GM21717 (cell line): ENCODE measurements around the gene PPP1R16B.
"Not testable (repeated sequence)": the region's sequence is repeated elsewhere in the genome, so short reads cannot be mapped to it uniquely, and the experiment has no call there.

Source experiments
- ATAC-seq: cut with Tn5 transposase; IDR thresholded peaks from one replicate; pipeline ENCODE4 v1.9.1; 2021; ENCODE audit warnings: mild to moderate bottlenecking, moderate library complexity; ENCODE audit not compliant: unreplicated experiment

Gene PPP1R16B

DNA sequence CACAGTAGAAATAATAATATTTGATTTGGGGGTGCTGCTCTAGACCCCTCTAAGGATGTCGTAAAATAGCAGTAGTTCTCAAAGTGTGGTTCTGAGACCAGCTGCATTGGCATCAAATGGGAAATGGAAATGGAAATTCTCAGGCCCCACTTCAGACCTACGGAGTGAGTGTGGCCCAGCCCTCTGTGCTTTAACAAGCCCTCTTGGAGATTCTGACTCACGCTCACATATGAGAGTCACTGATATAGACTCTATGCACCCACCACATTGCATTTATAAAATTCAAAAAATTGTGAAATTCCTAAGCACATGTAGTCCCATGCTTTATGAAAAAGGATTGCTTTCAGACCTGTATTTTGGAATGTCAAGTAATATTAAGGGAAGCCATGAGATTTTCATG, 14.2 kb upstream of the PPP1R16B start:
- no peak for ATAC-seq

DNA sequence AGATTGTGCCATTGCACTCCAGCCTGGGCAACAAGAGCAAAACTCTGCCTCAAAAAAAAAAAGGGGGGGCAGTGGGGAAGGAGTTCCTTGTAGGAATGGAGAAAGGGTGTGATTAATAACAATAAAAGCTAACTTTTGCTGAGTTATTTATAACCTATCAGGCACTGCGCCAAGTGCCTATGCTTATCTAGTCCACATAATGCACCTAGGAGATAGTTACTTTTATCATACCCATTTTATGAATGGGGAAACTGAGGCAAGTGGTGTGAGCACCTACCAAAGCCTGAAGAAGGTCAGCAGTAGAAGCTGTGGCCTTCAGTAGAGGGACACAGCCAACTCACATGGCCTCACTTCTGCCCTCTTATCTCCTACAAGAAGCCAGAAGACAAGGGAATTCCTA, 13.6 kb upstream of the PPP1R16B start:
- ATAC-seq = no peak

DNA sequence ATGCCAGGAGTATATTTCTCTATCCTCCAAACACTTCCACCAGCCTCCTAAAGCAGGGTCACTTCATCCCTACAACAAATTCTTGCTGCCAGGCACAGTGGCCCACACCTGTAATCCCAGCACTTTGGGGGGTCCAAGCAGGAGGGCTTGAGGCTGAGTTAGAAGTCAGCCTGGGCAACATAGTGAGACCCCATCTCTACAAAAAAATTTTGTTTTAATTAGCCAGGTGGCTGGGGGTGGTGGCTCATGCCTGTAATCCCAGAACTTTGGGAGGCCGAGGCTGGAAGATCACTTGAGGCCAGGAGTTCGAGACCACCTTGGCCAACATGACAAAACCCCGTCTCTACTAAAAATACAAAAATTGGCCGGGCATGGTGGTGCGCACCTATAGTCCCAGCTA, 11.4 kb upstream of the PPP1R16B start:
- not testable (repeated sequence) for ATAC-seq

DNA sequence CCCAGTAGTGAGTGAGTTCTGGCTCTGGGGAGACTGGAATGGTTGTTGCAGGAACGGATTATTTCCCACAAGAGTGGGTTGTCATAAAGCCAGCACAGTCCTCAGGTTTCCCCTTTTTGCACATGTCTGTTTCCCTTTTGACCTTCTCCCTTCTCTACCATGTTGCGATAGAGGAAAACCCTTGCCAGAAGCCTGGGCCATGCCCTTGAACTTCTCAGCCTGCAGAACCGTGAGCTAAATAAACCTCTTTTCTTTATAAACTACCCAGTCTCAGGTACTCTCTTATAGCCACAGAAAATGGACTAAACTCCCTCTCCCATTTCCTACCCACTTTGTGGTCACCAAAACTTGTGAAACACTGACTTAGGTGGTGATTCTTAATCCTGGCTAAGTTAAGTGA, 7.2 kb upstream of the PPP1R16B start:
- ATAC-seq = no peak

DNA sequence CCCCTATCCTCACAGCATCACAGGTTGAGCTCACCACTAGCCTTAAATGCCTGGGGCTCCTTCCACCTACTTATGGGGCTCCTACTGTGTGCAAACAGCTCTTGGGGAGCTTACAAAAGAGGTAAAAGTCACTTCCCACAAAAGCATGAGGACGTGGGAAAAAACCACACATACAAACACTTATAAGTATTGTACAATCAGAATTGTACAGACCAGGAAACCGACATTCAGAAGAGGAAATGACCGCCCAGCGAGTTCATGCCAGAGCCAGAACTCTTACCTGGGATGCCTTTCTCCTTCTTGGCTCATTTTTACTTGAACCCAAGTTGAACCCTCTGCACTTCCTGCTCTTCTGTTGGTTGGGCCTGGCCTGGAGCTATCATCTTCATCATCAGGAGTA, 6.3 kb upstream of the PPP1R16B start:
- ATAC-seq = no peak

DNA sequence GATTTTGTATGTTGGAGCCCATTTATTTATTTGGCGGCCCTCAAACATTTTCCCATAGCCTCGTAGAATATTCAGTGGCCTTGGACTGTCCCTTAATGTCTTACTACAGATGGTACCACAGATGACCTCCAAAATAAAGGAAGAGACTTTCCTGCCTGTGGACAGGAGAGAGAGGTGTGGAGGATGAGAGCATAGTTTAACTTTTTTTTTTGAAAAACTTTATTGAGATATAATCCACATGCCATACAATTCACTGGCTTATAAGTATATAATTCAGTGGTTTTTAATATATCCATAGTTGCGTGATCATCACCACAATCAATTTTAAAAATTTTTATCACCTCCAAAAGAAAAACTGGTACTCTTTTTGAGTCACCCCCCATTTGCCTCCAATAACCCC, 4.6 kb upstream of the PPP1R16B start:
- ATAC-seq = no peak

DNA sequence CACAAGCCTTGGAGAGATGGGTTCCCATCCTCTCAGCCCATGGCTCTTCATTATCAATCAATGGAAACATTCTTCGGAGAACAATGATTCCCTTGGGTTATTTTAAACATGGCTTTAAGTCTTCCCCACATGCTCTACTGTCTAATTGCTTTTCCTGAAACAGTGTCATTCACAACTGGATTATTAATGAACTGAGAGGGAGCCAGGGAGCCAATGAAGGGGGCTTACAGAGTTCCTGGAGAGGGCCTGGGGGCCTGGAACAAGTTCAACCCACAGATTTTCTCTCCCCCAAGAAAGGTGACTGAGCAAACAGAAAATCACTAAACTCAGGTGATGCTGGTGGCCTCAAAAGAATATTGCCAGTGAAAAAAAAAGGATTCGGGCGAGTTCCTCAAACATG, 1.3 kb upstream of the PPP1R16B start:
- ATAC-seq = no peak

DNA sequence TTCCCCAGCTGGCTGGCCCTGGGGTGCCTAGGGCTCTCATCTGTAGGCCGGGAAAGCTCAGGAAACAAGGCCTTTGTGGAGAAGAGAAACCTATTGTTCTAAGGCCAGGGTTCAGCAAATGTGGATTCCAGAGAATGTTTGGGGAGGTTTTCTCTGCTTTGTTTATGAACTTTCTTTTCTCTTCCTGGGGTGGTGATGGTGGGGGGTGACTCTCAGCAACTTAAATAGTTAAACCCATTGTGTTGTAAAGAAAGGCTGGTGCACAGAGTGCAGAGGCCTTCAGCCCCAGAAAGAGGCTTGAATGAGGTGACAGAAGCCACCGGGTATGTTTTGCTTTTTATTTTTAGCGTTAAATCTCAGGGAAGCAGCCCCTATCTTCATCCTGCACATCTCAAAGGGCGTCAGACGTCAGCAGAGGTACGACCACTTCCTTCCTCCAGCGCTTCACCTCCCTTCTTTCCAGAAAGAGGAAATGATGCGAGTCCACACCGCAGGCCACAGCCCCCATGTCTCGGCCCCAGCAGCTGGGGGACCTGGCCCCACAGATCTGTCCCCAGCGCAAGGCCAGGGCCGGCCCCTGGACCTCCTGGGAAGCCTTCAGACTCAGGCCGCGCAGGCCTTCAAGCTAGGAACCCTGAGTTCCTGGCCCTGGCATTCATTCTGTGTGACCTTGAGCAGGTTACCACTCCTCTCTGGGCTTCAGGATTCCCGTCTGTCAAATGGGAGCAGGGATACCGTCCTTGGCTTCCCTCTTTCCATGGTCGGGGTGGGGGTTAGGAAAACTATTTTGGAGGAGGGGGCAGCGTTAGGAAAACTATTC, 605 bp upstream of the PPP1R16B start:
- peak; percentile 36 for ATAC-seq

DNA sequence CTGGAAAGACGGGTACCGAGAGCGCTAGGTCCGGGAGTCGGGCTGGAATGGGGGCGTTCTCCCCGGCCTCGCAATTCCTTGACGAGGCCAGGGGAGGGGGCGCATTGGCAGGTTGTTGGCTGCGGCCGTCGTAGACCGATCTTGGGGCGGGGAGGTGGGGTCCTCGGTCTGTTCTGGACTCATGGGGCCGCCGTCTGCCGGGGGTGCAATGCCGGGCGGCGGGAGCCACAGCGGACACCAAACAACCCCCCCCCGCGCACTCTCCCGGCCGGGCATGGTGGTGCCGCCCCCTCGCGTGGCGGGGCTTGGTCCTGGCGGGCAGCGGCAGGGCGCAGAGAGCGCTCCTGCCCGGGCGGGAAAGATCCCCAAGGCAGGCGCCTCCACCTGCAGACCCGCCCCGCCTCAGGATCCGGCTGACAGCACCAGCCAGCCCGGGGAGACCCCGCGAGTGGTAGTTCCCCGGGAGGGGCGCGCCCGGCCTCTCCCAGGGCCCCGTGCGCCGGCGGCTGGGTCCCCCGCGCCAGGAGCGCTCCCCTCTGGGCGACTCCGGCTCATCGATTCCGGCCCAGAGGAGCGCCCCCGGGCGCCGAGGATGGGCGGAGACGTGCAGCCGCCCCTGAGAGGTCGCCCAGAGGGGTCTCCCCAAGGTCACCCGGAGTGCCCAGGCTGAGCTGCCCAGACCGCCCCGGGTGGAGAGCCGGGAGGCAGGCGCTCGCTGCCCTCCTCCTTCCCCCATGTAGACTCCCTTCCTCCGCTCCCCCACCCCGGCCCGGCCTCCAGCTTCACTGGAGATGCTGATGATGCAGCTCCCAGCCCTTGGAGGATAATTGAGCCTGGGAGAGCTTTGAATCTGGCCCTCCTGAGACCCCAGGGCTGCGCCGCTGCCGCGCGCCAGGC, 709 bp downstream of the PPP1R16B start:
- ATAC-seq = no peak

DNA sequence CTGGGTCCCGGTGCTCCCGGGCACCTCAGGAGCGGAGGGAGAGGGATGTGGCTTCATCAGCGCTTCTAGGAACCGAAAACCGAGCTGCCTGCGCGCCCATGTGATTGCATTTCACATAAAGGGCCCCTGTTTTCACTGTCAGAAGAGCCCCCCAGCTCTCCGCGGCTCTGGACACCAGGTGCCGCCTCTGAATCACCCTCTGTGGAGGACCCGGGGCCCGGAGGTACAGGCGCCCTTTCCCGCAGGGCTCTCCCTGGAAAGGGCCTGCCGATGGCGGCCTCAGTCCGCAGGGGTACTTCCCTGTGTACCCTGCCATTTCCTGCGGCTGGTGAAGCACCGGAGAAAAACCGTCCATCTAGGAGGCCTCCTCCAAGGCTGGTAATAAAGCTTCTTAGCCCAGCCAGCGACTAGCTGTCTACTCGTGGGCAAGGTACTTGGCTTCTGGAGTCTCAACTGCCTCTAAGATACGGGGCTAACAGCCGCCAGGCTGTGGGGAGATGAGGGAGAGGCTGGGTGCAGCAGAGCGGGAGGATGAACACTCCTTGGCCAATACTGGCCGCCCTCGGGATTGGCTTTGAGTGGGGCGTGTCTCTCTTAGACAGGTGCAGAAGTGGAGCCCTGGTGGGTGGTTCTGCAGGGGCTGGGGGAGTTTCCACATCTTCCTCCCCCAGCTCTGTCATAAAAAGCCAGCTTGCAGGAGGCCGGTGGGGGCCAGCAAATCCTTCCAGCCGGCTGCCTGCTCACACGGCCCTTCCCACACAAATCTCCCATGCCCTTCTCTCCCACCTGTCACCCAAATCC, 1.6 kb downstream of the PPP1R16B start:
- peak; percentile 34 for ATAC-seq

DNA sequence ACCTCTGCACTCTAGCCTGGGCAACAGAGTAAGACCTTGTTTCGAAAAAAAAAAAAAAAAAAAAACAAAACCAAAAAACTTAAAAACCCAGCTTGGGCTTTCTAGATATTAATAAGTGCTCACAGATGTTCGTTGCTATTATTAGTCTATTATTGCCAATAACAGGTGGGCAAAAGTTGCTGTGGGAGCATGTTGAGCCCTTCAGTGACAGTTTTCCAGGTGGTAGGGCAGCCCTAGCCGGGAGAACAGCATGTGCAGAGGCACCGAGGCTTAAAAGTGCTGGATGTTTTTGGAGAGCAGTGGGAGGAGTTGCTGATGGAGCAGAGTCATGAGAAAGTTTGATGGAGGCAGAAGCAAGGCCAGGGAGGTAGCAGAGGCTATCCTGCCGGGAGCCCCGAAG, 4.4 kb downstream of the PPP1R16B start:
- no peak for ATAC-seq

DNA sequence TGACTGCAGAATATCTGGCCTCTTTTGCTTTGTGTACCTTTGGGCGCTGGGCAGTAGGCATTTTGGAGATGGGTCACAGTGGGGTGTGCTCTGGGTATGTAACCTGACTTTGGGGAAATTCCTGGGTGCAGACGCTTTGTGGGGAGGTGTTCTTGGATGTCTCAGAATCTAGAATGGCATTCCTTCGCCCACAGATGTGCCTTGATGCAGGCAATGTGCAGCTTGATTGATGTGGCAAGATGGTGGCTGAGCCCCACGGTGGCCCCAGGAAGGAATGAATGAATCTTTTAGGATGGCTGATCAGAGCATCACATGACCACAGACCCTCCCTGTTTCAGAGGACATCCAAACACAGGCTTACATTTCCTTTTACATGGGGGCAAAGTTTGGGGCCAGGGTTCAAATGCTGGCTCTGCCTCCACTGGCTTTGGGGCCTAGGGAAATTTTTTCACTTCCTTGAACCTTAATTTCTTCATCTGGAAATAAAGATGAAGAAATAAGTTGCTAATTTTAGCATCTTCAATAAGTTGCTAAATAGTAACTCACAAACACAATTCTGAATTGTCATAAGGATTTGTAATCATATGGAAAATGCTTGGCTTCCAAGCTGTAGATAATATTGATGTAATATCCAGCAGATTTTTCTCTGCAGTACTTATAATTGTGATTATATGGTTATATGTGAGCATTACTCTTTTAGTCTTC, 5.6 kb downstream of the PPP1R16B start:
- no peak for ATAC-seq

DNA sequence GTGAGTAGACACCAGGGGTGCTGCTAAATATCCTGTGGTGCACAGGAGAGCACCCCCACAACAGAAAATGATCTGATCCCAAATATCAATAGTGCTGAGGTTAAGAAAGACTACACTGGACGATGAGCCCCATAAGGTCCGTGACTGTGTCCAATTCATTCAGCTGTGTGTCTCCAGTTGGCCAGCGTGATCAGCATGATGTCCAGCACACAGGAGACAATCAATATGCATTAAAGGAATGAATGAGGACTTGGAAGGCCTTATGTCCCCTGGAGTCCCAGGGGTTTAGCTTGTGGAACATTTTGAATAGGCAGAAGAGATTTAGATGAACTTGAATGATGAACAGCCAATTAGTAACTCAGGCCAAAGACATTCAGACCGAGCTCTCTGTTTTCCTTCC, 6.3 kb downstream of the PPP1R16B start:
- no peak for ATAC-seq

DNA sequence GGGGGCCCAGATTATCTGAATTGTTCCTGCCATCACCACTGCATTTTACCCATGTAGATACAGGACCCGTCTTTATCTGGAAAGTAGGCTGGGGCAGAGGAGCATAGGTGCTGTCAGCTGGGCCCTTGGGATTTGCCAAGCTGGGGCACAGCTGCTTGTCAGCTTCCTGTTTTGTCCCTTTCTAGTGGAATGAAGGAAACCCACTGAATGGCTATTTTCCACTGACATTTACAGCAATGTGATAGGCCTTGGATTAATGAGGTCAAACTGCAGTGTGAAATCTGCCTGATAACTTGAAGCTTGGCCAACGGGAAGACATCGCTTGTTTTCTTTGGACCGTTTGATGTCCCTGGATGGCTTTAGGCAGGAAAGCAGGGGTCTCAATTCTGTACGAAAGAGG, 6.7 kb downstream of the PPP1R16B start:
- ATAC-seq = no peak

DNA sequence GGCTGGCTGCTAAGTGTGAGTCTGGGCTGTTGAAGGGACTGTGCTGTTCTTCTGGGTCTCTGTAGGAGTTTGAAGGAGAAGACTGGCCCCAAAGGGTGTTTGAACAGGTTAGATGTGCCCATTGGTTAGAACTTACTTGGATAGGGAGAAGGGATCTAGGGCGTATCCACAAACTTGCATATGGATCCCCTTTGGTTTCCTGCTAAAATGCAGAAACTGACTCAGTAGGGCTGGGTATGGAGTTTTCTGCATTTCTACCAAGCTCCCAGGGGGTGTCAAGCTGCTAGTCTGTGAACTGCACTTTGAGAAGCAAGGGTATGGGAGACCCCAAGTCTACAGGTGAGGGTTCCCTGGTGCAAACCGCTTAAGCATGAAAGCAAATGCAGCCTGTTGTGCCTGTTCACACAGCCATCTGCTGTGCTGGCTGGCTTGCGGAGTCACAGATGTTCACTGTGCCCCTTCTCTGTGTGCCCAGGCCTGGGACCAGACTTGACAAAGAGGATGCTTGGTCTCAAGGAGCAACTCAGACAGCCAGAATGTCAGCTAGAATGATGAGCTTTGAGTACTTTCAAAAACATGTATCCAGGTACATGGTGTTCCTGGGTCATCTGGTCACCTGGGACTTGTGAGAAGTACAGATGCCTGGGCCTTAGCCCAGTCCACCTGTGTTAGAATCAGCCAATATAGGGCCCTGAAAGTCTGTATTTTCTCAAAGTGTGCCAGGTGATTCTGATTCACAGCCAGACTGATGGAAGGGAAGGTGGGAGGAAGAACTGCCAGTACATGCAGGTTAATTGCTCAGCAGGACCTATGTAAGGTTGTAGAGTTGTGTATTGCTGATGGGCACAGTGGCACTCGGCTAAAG, 7.4 kb downstream of the PPP1R16B start:
- ATAC-seq = no peak

DNA sequence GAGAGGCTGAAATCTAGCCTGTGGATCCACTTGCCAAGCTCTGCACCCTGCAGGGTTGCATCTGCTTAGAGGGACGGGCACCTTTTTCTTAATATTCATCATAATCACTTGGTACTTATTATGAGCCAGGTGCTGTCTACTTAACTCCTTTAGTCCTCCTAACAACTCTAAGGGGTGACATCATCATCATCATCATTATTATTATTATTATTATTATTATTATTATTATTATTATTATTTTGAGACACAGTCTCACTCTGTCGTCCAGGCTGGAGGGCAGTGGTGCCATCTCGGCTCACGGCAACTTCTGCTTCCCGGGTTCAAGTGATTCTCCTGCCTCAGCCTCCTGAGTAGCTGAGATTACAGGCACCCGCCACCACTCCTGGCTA, 8.1 kb downstream of the PPP1R16B start:
- ATAC-seq = not testable (repeated sequence)

DNA sequence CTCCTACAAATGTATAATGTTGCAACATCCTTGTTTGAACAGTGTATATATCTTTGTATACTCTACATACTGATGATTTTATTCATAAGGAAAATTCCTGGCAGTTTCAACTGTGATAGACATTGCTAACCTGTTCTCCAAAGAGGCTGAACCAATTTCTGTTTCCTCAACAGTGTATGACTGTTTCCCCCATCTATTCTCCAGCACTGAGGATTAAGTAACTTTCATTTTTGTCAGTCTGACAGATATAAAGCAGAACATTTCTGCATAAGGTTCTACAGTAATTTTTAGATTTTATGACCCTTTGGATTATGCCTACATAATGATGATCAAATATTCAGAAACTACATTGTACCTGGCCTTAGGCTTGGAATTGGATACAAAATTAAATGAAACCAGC, 9.9 kb downstream of the PPP1R16B start:
- ATAC-seq = no peak

DNA sequence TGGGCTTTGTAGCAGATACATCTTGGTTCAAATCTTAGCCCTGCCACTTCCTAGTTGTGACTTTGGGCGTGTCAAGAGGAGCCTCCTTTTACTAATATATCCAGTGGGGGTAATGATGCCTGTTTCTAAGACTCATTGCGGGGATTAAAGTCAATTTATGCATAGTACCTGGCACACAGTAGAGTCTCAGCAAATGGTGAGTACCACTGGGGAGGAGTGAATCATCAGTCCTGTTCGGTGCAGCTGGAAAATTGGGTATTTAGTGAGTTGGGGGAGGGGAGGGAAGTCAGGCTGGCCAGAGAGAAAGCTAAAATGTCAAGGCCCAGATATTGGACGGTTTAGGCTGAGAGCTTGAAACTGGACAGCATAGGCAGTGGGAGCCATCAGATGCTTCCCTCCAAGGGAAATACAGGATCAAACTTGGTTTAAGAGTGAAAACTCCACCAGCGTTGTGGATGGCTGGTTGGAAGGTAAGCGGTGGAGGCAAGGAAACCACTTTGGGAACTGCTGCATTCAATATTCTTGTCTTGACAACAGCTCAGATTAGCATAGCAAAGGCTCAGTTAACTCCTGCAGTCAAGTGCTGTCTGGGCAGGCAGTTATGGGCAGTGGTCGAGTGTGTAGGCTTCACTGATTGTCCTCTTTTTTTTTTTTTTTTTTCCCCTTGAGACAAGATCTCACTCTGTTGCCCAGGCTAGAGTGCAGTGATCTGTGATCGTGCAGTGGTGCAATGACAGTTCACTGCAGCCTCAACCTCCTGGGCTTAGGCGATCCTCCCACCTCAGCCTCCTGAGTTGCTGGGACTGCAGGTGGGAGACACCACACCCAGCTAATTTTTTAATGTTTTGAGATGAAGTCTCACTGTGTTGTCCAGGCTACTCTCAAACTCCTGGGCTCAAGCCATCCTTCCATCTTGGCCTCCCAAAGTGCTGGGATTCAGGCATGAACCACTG, 12.9 kb downstream of the PPP1R16B start:
- ATAC-seq = no peak

DNA sequence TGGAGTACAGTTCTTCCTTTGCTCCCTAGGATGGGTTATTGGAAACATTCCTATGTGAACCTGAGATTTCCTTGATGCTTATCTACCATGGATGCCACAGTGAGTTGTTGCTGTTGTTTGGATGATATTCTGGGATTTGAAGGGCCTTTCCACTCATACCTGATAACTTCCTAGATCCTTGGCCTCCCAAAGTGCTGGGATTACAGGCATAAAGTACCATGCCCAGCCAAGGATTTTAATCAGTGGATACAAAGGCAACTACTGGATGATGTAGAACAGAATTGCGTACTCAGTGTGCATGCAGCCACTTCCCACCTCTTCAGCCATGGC, 20.0 kb downstream of the PPP1R16B start:
- ATAC-seq = no peak
